ENCODE results near the gene TCEA3. TPM values are rescaled to one million over a fixed set of nuclear protein-coding genes. Genes with fewer than 3 reads are reported as not detected.

Gene TCEA3
- total RNA-seq, 2 donors from 2014 or later, result 110 to 140 TPM

DNA sequence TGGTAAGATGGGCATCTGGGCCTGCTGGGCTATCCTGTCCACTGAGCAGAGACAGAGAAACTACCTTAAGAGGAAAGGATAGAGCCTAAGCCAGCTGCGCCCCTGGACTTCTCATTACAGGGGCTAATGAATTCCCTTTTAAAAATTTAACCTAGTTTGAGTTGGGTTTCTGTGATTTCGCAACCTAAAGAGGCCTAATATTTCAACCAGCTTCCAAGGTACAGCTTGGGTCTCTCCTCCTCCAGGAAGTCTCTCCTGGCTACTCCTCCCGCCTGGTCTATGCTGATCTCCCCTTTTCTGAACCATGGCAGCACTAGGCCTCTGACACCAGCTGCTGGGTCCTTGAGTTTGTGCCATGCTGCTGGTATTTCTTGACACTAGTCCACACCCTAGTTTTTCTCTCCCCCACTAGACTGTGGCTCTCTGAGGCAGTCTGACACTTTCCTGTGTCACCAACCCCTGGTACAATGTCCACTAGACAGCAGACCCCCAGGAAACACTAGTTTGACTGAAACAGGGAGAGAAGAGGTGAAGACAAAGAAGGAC, 29.0 kb upstream of the TCEA3 start:
- intact Hi-C loops (cut with DNase I), result no loop called here
- H3K4me3 ChIP-seq, result no peak overlapping the region
- ATAC-seq, result no peak
- H3K4me1 ChIP-seq, result peaks cover 22% of the 10 kb centered on the region
- H3K27ac ChIP-seq, result peak overlapping the region in 1 of 4 donors; percentile 84
- no peaks in the 10 kb centered on the region for H3K36me3 ChIP-seq (replicated peaks in 1 of 2; ENCODE audit: insufficient read depth in 1 of 2, low read depth in 2 of 2)
- H3K9me3 ChIP-seq, result no peaks in the 10 kb centered on the region
- TF ChIP-seq, protein P1, sequence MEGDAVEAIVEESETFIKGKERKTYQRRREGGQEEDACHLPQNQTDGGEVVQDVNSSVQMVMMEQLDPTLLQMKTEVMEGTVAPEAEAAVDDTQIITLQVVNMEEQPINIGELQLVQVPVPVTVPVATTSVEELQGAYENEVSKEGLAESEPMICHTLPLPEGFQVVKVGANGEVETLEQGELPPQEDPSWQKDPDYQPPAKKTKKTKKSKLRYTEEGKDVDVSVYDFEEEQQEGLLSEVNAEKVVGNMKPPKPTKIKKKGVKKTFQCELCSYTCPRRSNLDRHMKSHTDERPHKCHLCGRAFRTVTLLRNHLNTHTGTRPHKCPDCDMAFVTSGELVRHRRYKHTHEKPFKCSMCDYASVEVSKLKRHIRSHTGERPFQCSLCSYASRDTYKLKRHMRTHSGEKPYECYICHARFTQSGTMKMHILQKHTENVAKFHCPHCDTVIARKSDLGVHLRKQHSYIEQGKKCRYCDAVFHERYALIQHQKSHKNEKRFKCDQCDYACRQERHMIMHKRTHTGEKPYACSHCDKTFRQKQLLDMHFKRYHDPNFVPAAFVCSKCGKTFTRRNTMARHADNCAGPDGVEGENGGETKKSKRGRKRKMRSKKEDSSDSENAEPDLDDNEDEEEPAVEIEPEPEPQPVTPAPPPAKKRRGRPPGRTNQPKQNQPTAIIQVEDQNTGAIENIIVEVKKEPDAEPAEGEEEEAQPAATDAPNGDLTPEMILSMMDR (IDR thresholded peaks at IDR 0.05), result no peak
- no peak for TF ChIP-seq POLR2A (IDR thresholded peaks at IDR 0.05)
- no peaks in the 10 kb centered on the region for H3K27me3 ChIP-seq
- no peak for DNase-seq
- WGBS, 2 donors, result 90 to 100% methylated on average over 3 of the region's 3 CpGs

DNA sequence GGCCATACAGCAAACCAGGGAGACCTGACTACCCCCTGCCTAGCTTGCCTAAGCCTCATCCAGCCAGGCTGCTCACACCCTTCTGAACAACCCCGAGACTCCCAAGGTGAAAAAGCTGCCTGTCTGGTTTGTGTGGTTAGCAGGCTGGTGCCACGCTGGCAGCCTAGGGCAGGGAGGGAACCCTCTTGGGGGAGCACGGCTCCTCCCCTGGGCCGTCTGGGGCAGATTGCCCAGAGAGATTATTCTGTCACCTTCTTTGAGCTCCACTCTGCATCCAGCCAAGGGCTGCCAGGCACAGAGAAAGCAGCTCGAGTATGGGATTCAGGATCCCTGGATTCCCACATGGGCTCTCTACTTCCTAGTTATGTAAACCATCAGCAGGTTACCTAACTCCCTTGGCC, 27.5 kb upstream of the TCEA3 start:
- Histone ChIP-seq H3K27ac (peak overlapping the region; percentile 75 to 84 (median 76)), H3K4me3 (no peak overlapping the region), H3K9me3 (no peaks in the 10 kb centered on the region), H3K27me3 (no peaks in the 10 kb centered on the region), H3K4me1 (peaks cover 22% of the 10 kb centered on the region), H3K36me3 (replicated peaks in 1 of 2; ENCODE audit: insufficient read depth in 1 of 2, low read depth in 2 of 2) (no peaks in the 10 kb centered on the region)
- intact Hi-C loops (cut with DNase I), result no loop called here
- peak in 1 of 3 donors; percentile 54 for TF ChIP-seq POLR2A (IDR thresholded peaks at IDR 0.05)
- TF ChIP-seq, protein P1 (IDR thresholded peaks at IDR 0.05), result no peak
- WGBS, 2 donors, result 0% methylated on average over 5 of the region's 5 CpGs
- peak; percentile 88 to 95 (median 94) for DNase-seq
- ATAC-seq, result peak; percentile 96

DNA sequence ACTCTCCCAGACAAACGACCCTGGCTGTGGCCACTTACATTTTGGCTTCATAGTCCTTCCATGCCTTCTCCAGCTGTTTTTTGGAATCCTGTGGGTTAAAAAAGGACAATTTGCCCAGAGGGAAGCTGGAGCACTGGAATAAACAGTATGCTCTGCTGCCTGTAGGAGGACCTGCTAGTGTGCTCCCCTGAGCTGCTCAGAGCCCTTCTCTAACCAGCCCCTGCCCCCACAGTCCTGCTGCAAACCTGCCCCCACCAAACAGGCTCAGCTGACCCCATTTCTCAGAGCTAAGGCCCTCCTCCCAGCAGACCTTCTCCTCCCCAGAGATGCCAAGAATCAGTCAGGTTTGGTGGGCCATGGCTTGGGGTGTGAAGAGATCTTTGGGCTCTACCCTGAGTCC, 26.9 kb upstream of the TCEA3 start:
- intact Hi-C loops (cut with DNase I), result no loop called here
- DNase-seq (no peak), ATAC-seq (no peak)
- no peaks in the 10 kb centered on the region for H3K27me3 ChIP-seq
- H3K4me3 ChIP-seq, result no peak overlapping the region
- no peaks in the 10 kb centered on the region for H3K9me3 ChIP-seq
- 35 to 50% methylated on average over 1 of the region's 1 CpG for WGBS, 2 donors
- H3K4me1 ChIP-seq, result peaks cover 22% of the 10 kb centered on the region
- H3K36me3 ChIP-seq (replicated peaks in 1 of 2; ENCODE audit: insufficient read depth in 1 of 2, low read depth in 2 of 2), result no peaks in the 10 kb centered on the region
- TF ChIP-seq POLR2A (IDR thresholded peaks at IDR 0.05), result no peak
- TF ChIP-seq, protein P1 (IDR thresholded peaks at IDR 0.05), result no peak
- H3K27ac ChIP-seq, result peak overlapping the region; percentile 70 to 84 (median 76)

DNA sequence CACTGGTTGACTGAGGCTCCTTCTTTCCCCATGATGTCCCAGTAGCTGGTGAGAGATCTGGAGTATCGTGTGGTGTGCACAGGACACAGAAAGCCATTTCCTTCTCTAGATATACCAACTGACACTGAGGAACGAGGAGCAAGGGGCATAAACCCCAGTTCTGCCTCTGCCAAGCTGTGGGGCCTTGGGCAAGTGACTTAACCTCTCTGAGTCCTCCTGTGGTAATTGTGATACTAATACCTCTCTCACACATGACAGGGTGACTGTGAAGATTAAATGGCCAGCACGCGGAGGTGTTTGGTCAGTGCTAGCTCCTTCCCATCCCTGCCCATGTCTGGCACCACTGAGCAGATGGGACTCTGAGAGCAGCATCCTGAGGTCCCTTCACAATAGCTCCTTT, 26.3 kb upstream of the TCEA3 start:
- peaks cover 22% of the 10 kb centered on the region for H3K4me1 ChIP-seq
- no peak for ATAC-seq
- intact Hi-C loops (cut with DNase I), result no loop called here

More for the DNA sequence above, 26.3 kb upstream of the TCEA3 start:
- TF ChIP-seq, protein P1 (IDR thresholded peaks at IDR 0.05), result no peak
- TF ChIP-seq POLR2A (IDR thresholded peaks at IDR 0.05), result no peak
- Histone ChIP-seq H3K27me3 (no peaks in the 10 kb centered on the region), H3K27ac (peak overlapping the region; percentile 70 to 84 (median 76)), H3K36me3 (replicated peaks in 1 of 2; ENCODE audit: insufficient read depth in 1 of 2, low read depth in 2 of 2) (no peaks in the 10 kb centered on the region), H3K4me3 (no peak overlapping the region), H3K9me3 (no peaks in the 10 kb centered on the region)
- 85 to 87% methylated on average over 4 of the region's 4 CpGs for WGBS, 2 donors
- no peak for DNase-seq

All from body of pancreas (tissue), 4 donors.